GM18517 (cell line): ENCODE measurements around the gene RENBP.

Source experiments
- ATAC-seq: cut with Tn5 transposase; IDR thresholded peaks from one replicate; pipeline ENCODE4 v1.9.1; 2021; ENCODE audit warnings: mild to moderate bottlenecking, moderate library complexity; ENCODE audit not compliant: unreplicated experiment

The RENBP gene

GRCh38 chrX:153954558-153955227 lies 10.2 kb upstream of the RENBP start:
- no peak for ATAC-seq

- no peak for ATAC-seq
Measured at GRCh38 chrX:153953892-153954557, 9.6 kb upstream of the RENBP start.

GRCh38 chrX:153953342-153953830 lies 8.9 kb upstream of the RENBP start:
- ATAC-seq: no peak

- no peak for ATAC-seq
Measured at GRCh38 chrX:153952373-153953026, 8.1 kb upstream of the RENBP start.

- ATAC-seq: no peak
Measured at GRCh38 chrX:153951683-153952372, 7.4 kb upstream of the RENBP start.

GRCh38 chrX:153950127-153950526 lies 5.7 kb upstream of the RENBP start:
- ATAC-seq: no peak

GRCh38 chrX:153948847-153949805 lies 4.7 kb upstream of the RENBP start:
- ATAC-seq: no peak

- ATAC-seq: no peak
Measured at GRCh38 chrX:153948002-153948466, 3.6 kb upstream of the RENBP start.

- ATAC-seq: peak; percentile 77
Measured at GRCh38 chrX:153947009-153947769, 2.7 kb upstream of the RENBP start.

- no peak for ATAC-seq
Measured at GRCh38 chrX:153945956-153946943, 1.8 kb upstream of the RENBP start.

GRCh38 chrX:153944800-153945150 lies 332 bp upstream of the RENBP start:
- no peak for ATAC-seq

GRCh38 chrX:153941336-153942252 lies 2.8 kb downstream of the RENBP start:
- no peak for ATAC-seq

GRCh38 chrX:153939573-153939972 lies 4.9 kb downstream of the RENBP start:
- no peak for ATAC-seq

- no peak for ATAC-seq
Measured at GRCh38 chrX:153938226-153938786, 6.1 kb downstream of the RENBP start.

- no peak for ATAC-seq
Measured at GRCh38 chrX:153937056-153937455, 7.4 kb downstream of the RENBP start.

- ATAC-seq: peak; percentile 17
Measured at GRCh38 chrX:153935326-153935851, 9.1 kb downstream of the RENBP start.
